ENCODE results near the gene ROBO2. TPM values are rescaled to one million over a fixed set of nuclear protein-coding genes. Genes with fewer than 3 reads are reported as not detected.

Gene ROBO2
- total and polyA plus RNA-seq, 2 donors from 2014 or later: 1.3 to 1.6 TPM

DNA sequence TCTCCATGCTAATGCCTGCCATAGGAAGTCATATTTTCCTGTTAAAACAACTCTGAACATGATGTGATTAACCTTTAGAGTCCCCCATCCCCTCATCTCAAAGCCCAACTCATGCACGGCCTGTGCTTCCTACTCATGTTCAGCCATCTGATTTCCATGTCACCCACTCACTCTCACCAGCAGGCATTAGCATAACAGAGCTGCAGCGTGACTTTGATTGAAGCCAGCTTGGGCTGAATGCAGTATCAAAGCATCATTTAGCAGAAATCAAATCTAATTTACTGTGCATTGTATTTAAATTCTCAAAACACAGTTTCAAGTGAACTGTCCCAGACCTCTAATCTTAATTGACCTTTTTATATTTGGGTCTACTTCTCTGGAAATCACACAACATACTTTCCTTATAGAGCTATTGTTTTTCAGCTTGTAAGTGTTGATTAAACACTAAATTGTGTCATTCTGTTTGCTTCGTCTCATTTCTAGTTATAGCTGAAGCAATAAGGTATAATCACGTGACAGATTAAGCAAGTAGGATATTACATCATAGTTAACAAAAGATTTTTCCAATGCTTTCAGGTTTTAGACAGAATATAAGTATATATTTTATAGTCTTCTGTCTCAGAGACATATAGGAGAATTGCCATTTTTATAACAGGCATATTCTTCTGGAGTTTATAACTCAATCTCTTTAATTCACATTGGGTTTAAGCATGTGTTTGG lies 501.5 kb downstream of the ROBO2 start:
- TF ChIP-seq, protein P1, sequence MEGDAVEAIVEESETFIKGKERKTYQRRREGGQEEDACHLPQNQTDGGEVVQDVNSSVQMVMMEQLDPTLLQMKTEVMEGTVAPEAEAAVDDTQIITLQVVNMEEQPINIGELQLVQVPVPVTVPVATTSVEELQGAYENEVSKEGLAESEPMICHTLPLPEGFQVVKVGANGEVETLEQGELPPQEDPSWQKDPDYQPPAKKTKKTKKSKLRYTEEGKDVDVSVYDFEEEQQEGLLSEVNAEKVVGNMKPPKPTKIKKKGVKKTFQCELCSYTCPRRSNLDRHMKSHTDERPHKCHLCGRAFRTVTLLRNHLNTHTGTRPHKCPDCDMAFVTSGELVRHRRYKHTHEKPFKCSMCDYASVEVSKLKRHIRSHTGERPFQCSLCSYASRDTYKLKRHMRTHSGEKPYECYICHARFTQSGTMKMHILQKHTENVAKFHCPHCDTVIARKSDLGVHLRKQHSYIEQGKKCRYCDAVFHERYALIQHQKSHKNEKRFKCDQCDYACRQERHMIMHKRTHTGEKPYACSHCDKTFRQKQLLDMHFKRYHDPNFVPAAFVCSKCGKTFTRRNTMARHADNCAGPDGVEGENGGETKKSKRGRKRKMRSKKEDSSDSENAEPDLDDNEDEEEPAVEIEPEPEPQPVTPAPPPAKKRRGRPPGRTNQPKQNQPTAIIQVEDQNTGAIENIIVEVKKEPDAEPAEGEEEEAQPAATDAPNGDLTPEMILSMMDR (IDR thresholded peaks at IDR 0.05; ENCODE audit: borderline replicate concordance, extremely low read depth, insufficient read depth): no peak
- DNase-seq: peak in 2 of 5 donors; percentile 21 to 60
- intact Hi-C loops (cut with DNase I): no loop called here
- Histone ChIP-seq H3K4me3 (ENCODE audit: low read length in 3 of 3) (no peak overlapping the region), H3K36me3 (ENCODE audit: control insufficient read depth in 2 of 3, insufficient read depth in 3 of 3, low read length in 3 of 3) (no peaks in the 10 kb centered on the region), H3K9me3 (ENCODE audit: control insufficient read depth in 2 of 3, insufficient read depth in 1 of 3, low read length in 3 of 3) (no peaks in the 10 kb centered on the region), H3K27ac (ENCODE audit: low read depth in 2 of 2, low read length in 2 of 2) (no peak overlapping the region), H3K9ac (ENCODE audit: low read length in 3 of 3) (no peak overlapping the region), H3K27me3 (ENCODE audit: control insufficient read depth, insufficient read depth, low read length) (no peaks in the 10 kb centered on the region), H3K4me1 (ENCODE audit: control insufficient read depth in 2 of 3, insufficient read depth in 2 of 3, low read depth in 1 of 3, low read length in 3 of 3) (peaks cover 0 to 3% (median 0%) of the 10 kb centered on the region in 3 donors)
- FAIRE-seq: no peak

DNA sequence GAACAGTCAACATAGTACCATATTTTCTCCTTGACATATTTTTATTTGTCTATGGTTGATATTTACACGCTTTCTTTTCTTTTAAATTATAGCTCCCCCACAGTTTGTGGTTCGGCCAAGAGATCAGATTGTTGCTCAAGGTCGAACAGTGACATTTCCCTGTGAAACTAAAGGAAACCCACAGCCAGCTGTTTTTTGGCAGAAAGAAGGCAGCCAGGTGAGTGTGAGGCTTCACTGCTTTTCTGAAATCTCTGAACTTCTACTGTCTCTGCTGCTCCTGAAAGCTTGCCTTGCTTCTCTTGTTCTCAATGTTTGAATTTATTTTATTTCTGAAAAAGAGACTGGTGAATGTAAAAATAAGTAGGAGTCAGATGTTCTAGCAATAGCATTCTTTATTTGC lies 506.3 kb downstream of the ROBO2 start:
- TF ChIP-seq, protein P1 (IDR thresholded peaks at IDR 0.05; ENCODE audit: borderline replicate concordance, extremely low read depth, insufficient read depth): no peak
- no peaks in the 10 kb centered on the region for H3K36me3 ChIP-seq (ENCODE audit: control insufficient read depth in 2 of 3, insufficient read depth in 3 of 3, low read length in 3 of 3)
- FAIRE-seq: no peak
- H3K4me3 ChIP-seq (ENCODE audit: low read length in 3 of 3): no peak overlapping the region
- peaks cover 0 to 2% (median 0%) of the 10 kb centered on the region in 3 donors for H3K9me3 ChIP-seq (ENCODE audit: control insufficient read depth in 2 of 3, insufficient read depth in 1 of 3, low read length in 3 of 3)
- intact Hi-C loops (cut with DNase I): no loop called here
- no peaks in the 10 kb centered on the region for H3K27me3 ChIP-seq (ENCODE audit: control insufficient read depth, insufficient read depth, low read length)
- H3K27ac ChIP-seq (ENCODE audit: low read depth in 2 of 2, low read length in 2 of 2): no peak overlapping the region
- H3K4me1 ChIP-seq (ENCODE audit: control insufficient read depth in 2 of 3, insufficient read depth in 2 of 3, low read depth in 1 of 3, low read length in 3 of 3): no peaks in the 10 kb centered on the region
- no peak for DNase-seq
- no peak overlapping the region for H3K9ac ChIP-seq (ENCODE audit: low read length in 3 of 3)

DNA sequence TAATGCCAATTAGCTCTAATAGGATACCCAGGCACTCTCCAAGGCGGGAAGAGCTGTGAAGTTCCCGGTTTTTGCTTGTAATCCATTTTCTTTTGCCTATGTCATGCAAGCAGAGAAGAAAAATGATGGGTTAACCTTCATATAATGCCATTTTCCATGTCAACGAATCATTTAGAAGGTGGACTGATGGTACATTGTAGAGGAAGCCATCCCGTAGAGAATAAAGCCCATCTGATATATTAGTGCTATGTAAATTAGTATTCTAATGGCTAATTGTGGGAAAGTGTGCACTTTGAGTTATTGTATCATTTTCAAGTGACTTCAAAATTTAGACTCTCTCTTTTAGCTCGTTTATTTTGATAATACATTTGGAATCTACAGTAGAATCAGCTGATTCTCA lies 509.1 kb downstream of the ROBO2 start:
- intact Hi-C loops (cut with DNase I): no loop called here
- no peaks in the 10 kb centered on the region for H3K27me3 ChIP-seq (ENCODE audit: control insufficient read depth, insufficient read depth, low read length)

More for the DNA sequence above, 509.1 kb downstream of the ROBO2 start:
- no peaks in the 10 kb centered on the region for H3K36me3 ChIP-seq (ENCODE audit: control insufficient read depth in 2 of 3, insufficient read depth in 3 of 3, low read length in 3 of 3)
- FAIRE-seq: no peak
- peaks cover 0 to 2% (median 0%) of the 10 kb centered on the region in 3 donors for H3K9me3 ChIP-seq (ENCODE audit: control insufficient read depth in 2 of 3, insufficient read depth in 1 of 3, low read length in 3 of 3)
- TF ChIP-seq, protein P1 (IDR thresholded peaks at IDR 0.05; ENCODE audit: borderline replicate concordance, extremely low read depth, insufficient read depth): no peak
- H3K4me1 ChIP-seq (ENCODE audit: control insufficient read depth in 2 of 3, insufficient read depth in 2 of 3, low read depth in 1 of 3, low read length in 3 of 3): no peaks in the 10 kb centered on the region
- no peak for DNase-seq
- H3K27ac ChIP-seq (ENCODE audit: low read depth in 2 of 2, low read length in 2 of 2): no peak overlapping the region
- no peak overlapping the region for H3K4me3 ChIP-seq (ENCODE audit: low read length in 3 of 3)
- no peak overlapping the region for H3K9ac ChIP-seq (ENCODE audit: low read length in 3 of 3)
